WERI-Rb-1 (cell line): ENCODE results near the gene GUCD1.

ENCODE experiments used
- DNase-seq: peaks from one replicate; pipeline ENCODE4 v3.0.0-alpha.2; 2020
- H3K27ac ChIP-seq: fragments of 250-450 bp; sonication (Bioruptor Pico); 2 replicates; pipeline ENCODE4 v1.5.1; 2020; ENCODE audit warnings: mild to moderate bottlenecking, moderate library complexity
- H3K27me3 ChIP-seq: fragments of 250-450 bp; sonication (Bioruptor Pico); 2 replicates; pipeline ENCODE4 v1.5.1; 2021; ENCODE audit warnings: mild to moderate bottlenecking, low read depth, moderate library complexity; ENCODE audit not compliant: insufficient read depth, severe bottlenecking
- H3K36me3 ChIP-seq: fragments of 250-450 bp; sonication (Bioruptor Pico); 2 replicates; pipeline ENCODE4 v1.5.1; 2020; ENCODE audit warnings: mild to moderate bottlenecking, moderate library complexity
- H3K4me3 ChIP-seq: 2 replicates; pipeline ENCODE4 v1.5.1; 2011; ENCODE audit warnings: low read depth, mild to moderate bottlenecking, control low read depth, low read length
- H3K9me3 ChIP-seq: fragments of 250-450 bp; sonication (Bioruptor Pico); 2 replicates; pipeline ENCODE4 v1.5.1; 2021; ENCODE audit warnings: mild to moderate bottlenecking, moderate library complexity; ENCODE audit not compliant: severe bottlenecking
- TF ChIP-seq, protein P1 (sequence below): IDR thresholded peaks from 2 replicates; pipeline ENCODE4 v1.5.1; 2011; ENCODE audit warnings: low read depth, mild to moderate bottlenecking, control low read depth, inconsistent platforms, low read length

The GUCD1 gene

DNA sequence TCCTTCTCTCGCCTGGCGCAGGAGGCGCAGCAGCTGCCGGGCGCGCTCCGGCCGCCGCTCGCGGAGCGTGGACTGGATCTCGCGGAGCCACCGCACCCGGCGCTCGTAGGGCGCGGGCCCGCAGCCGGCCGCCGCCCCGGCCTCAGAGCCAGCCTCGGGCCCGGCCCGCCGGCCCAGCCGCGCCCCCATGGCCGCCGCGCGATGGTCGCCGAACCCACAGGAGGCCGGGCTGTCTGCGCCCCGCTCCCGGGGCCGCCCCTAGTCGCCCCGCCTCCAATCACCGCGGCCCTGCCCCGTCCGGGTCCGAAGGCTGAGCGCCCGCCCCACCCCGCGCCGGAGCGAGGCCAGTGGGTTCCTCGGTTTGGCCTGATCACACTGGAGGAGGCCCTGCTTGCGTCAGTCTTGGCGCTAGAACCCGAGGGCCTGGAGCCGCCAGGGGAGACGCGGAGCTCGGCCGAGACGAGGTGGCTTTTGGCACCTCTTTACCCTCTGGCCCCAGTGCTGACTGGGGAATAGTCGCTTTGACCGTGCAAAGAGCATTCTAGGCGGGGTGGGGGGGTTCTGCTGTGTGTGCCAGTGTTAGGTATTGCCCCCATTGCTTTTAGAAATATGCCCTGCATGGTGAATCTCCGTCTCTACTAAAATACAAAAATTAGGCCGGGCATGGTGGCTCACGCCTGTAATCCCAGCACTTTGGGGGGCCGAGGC is 38.1 kb upstream of the GUCD1 start, which contains the start of gene LRRC75B:
Gene LRRC75B, minus strand, starts transcription at position 223 of the 708 bp plus-strand sequence. Its CDS starts 34 bp downstream, at position 189.
- H3K27me3 ChIP-seq: no peaks in the 10 kb centered on the region
- peak; percentile 91 for DNase-seq
- H3K4me3 ChIP-seq: peak within 1 kb of the TSS; percentile 57
- H3K27ac ChIP-seq: peak within 1 kb of the TSS; percentile 79
- TF ChIP-seq, protein P1, sequence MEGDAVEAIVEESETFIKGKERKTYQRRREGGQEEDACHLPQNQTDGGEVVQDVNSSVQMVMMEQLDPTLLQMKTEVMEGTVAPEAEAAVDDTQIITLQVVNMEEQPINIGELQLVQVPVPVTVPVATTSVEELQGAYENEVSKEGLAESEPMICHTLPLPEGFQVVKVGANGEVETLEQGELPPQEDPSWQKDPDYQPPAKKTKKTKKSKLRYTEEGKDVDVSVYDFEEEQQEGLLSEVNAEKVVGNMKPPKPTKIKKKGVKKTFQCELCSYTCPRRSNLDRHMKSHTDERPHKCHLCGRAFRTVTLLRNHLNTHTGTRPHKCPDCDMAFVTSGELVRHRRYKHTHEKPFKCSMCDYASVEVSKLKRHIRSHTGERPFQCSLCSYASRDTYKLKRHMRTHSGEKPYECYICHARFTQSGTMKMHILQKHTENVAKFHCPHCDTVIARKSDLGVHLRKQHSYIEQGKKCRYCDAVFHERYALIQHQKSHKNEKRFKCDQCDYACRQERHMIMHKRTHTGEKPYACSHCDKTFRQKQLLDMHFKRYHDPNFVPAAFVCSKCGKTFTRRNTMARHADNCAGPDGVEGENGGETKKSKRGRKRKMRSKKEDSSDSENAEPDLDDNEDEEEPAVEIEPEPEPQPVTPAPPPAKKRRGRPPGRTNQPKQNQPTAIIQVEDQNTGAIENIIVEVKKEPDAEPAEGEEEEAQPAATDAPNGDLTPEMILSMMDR: no peak
- no peaks in the 10 kb centered on the region; the same call in 1 of the 2 replicates for H3K36me3 ChIP-seq
- H3K9me3 ChIP-seq: peaks cover 2% of the 10 kb centered on the region

DNA sequence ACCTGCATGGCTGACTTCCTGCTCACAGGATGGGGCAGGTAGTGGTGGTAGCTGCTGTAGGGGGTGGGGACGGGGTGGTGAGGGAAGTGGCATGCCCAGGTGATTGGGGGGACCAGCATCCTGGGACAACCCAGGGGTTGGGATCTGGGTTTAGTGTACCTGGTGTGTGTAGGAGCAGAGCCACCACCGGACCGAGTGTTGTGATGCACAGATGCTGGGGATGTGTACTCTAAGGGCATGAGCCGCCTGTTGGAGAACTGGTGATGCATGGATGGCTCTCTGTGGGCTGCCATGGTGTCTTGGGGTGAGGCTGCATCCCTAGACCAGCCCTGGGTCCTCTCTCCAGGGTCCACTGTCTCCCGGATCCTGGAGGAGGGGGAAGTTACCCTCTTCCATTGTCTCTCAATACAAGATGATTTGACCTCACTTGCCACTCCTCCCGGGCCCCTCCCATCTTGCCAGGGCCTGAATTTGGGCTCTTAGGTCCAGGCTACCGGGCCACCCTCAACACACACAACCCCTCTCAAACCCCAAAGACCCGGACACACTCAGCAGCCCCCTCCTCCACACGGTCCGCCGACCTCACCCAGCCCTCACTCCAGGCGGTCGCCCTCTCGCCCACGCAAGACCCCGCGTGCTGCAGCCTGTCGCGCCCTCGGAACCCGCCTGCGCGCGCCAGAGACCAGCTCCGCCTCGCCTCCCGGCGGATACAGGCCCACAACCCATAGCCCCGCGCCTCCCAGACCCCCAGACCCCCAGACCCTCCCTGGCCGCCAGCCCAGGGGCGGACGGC is 37.3 kb upstream of the GUCD1 start:
- H3K4me3 ChIP-seq: peak overlapping the region; percentile 57

DNA sequence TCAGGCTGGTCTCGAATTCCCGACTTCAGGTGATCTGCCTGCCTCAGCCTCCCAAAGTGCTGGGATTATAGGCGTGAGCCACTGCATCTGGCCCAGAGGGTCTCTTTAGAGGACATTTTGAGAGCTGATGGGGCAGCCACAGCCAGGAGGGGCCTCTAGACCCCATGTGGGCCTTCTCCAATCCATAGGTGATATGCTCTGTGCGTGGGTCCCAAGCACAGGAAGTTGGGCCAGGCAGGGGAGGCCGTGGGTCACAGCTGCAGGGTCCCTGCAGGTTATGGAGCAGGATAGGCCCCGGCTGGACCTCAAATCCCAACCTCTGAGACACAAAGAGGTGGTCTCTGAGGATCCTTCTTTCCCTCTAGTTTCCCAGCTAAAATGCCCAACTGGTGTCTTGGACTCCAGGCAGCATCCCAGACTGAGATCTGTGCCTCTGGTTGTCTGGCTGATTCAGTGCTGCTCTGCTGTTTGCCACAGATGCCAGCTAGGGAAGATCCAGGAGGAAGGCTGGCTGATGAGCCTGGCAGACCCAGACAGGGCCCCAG is 36.4 kb upstream of the GUCD1 start:
- H3K36me3 ChIP-seq: peaks cover 7% of the 10 kb centered on the region
- TF ChIP-seq, protein P1: no peak
- DNase-seq: no peak
- H3K4me3 ChIP-seq: no peak overlapping the region
- no peaks in the 10 kb centered on the region for H3K27me3 ChIP-seq
- H3K9me3 ChIP-seq: no peaks in the 10 kb centered on the region
- H3K27ac ChIP-seq: no peak overlapping the region

More for the DNA sequence above, 37.3 kb upstream of the GUCD1 start:
- H3K27ac ChIP-seq: peak overlapping the region; percentile 64
- H3K36me3 ChIP-seq: no peaks in the 10 kb centered on the region; the same call in 1 of the 2 replicates
- H3K9me3 ChIP-seq: peaks cover 2% of the 10 kb centered on the region
- no peak for DNase-seq
- H3K27me3 ChIP-seq: no peaks in the 10 kb centered on the region
- TF ChIP-seq, protein P1: no peak

DNA sequence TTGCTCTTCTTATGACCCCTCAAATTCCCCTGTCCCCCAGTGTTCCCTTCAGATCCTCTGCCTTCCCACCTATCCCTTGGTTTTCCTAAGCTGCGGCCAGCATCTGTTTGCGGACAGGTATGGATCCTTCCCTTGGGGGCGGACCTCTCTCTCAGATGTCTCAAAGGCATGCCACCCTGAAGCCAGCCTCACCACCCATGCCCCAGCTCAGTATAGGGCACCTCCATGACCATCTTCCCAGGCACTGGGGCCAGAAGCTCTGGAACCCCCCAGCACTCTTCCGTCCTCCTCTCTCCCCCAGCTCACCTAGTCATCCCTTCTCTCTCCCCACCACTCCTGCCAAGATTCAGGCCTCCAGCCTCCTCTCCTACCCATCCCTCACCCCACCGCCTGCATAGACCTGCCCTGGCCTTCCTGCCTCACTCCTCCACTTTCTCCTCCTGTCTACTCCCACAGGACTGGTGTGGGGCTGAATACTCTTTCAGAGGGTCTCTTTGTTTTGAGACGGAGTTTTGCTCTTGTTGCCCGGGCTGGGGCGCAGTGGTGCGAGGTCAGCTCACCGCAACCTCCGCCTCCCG is 35.7 kb upstream of the GUCD1 start:
- Histone ChIP-seq H3K4me3 (no peak overlapping the region), H3K27ac (no peak overlapping the region), H3K36me3 (peaks cover 12% of the 10 kb centered on the region), H3K27me3 (no peaks in the 10 kb centered on the region), H3K9me3 (no peaks in the 10 kb centered on the region)
- TF ChIP-seq, protein P1: no peak
- no peak for DNase-seq

DNA sequence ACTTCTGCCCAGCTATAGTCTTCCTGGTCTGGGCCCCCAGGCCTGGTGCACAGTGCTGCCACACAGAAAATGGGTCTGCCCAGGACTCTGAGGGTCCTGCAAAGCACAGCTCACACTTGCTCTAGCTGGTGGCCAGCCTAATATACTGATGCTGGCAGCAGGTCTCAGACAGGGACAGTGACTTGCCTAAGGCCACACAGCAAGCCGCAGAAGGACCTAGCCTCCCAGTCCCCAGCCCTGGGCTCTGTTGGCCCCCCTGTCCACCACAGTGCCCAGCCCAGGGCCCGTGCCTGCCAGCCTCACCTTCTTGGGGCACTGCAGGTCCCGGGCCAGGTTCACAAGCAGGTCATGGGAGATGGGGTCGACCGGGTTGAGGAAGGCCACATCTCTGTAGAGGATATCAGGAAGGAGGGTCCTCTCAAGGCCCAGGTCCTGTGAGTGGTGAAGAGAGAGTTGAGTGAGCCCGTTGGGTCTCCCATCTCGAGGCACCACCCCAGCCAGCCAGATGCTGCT is 34.6 kb upstream of the GUCD1 start:
- no peak overlapping the region for H3K27ac ChIP-seq
- H3K9me3 ChIP-seq: no peaks in the 10 kb centered on the region
- DNase-seq: no peak
- no peak overlapping the region for H3K4me3 ChIP-seq
- TF ChIP-seq, protein P1: no peak
- peaks cover 12% of the 10 kb centered on the region for H3K36me3 ChIP-seq
- H3K27me3 ChIP-seq: no peaks in the 10 kb centered on the region
